HG03064 (cell line): ENCODE measurements around the gene APBA2.
"Not testable (repeated sequence)": the region's sequence is repeated elsewhere in the genome, so short reads cannot be mapped to it uniquely, and the experiment has no call there.

Source experiments
- ATAC-seq: cut with Tn5 transposase; IDR thresholded peaks from one replicate; pipeline ENCODE4 v1.9.1; 2021; ENCODE audit warnings: low read depth; ENCODE audit not compliant: unreplicated experiment

Gene APBA2

GRCh38 chr15:29029651-29030195 lies 143.9 kb downstream of the APBA2 start:
- ATAC-seq: no peak

- no peak for ATAC-seq
Observed at GRCh38 chr15:29031502-29032228, 145.9 kb downstream of the APBA2 start.

- ATAC-seq: no peak
Observed at GRCh38 chr15:29032229-29032625, 146.5 kb downstream of the APBA2 start.

- ATAC-seq: no peak
Observed at GRCh38 chr15:29032751-29033150, 147.0 kb downstream of the APBA2 start.

- ATAC-seq: no peak
Observed at GRCh38 chr15:29034151-29034550, 148.4 kb downstream of the APBA2 start.

GRCh38 chr15:29034593-29035335 lies 149.0 kb downstream of the APBA2 start:
- ATAC-seq: no peak

- ATAC-seq: no peak
Observed at GRCh38 chr15:29035336-29036285, 149.8 kb downstream of the APBA2 start.

- no peak for ATAC-seq
Observed at GRCh38 chr15:29037997-29038705, 152.4 kb downstream of the APBA2 start.

- ATAC-seq: no peak
Observed at GRCh38 chr15:29039466-29040369, 153.9 kb downstream of the APBA2 start.

- no peak for ATAC-seq
Observed at GRCh38 chr15:29040370-29040751, 154.6 kb downstream of the APBA2 start.

- ATAC-seq: no peak
Observed at GRCh38 chr15:29043736-29044502, 158.1 kb downstream of the APBA2 start.

- no peak for ATAC-seq
Observed at GRCh38 chr15:29044503-29044901, 158.7 kb downstream of the APBA2 start.

- ATAC-seq: not testable (repeated sequence)
Observed at GRCh38 chr15:29045161-29045560, 159.4 kb downstream of the APBA2 start.

GRCh38 chr15:29045717-29046116 lies 159.9 kb downstream of the APBA2 start:
- no peak for ATAC-seq

GRCh38 chr15:29046281-29046810 lies 160.6 kb downstream of the APBA2 start:
- no peak for ATAC-seq

- ATAC-seq: no peak
Observed at GRCh38 chr15:29046977-29047376, 161.2 kb downstream of the APBA2 start.

GRCh38 chr15:29048011-29048410 lies 162.2 kb downstream of the APBA2 start:
- ATAC-seq: no peak

- no peak for ATAC-seq
Observed at GRCh38 chr15:29050870-29051269, 165.1 kb downstream of the APBA2 start.
